PC-3 (cell line): ENCODE measurements around the gene SLC38A3. TPM values are rescaled to one million over a fixed set of nuclear protein-coding genes. Genes with fewer than 3 reads are reported as not detected.
A peak's percentile ranks its signal among the peaks of the same experiment; 100 is the strongest.

Experiments used
- ATAC-seq: fragments of 200-7000 bp; cut with Tn5 transposase; 2 replicates; pipeline ENCODE4 v1.9.1; 2020; ENCODE audit warnings: mild to moderate bottlenecking, moderate library complexity
- BruUV-seq: library from RNA; stranded (reverse); fragments of 400-500 nt; replicated peaks from 2 replicates; lab custom pipeline; 2021; lab: Mats Ljungman, UMichigan
- CTCF ChIA-PET: fragments of 300-600 bp; sonication (Branson Sonifier 250); formaldehyde crosslinking; loops from one replicate; lab custom pipeline; 2022; ENCODE audit warnings: antibody characterized with exemption; lab: Charles Lee
- POLR2A ChIA-PET: fragments of 300-600 bp; sonication (Branson Sonifier 250); formaldehyde crosslinking; loops from one replicate; lab custom pipeline; 2022; ENCODE audit warnings: antibody characterized with exemption; ENCODE audit not compliant: unreplicated experiment; lab: Charles Lee
- DNase-seq: peaks from one replicate; pipeline ENCODE4 v3.0.0-alpha.2; 2015
- H2AFZ ChIP-seq: fragments of 300-600 bp; sonication (generic); 2 replicates; pipeline ENCODE4 v1.6.0; 2016; ENCODE audit warnings: antibody characterized with exemption, low read length
- H3F3A ChIP-seq: fragments of 300-600 bp; sonication (generic); one replicate; pipeline ENCODE4 v1.6.0; 2017; ENCODE audit warnings: antibody characterized with exemption, low read length, control low read depth, mild to moderate bottlenecking; ENCODE audit not compliant: unreplicated experiment
- H3K27ac ChIP-seq: fragments of 300-600 bp; sonication (generic); 2 replicates; pipeline ENCODE4 v1.5.1; 2016; ENCODE audit warnings: mild to moderate bottlenecking, low read length
- H3K27me3 ChIP-seq: fragments of 300-600 bp; sonication (generic); 2 replicates; pipeline ENCODE4 v1.6.1; 2016; ENCODE audit warnings: low read length, mixed read lengths
- H3K36me3 ChIP-seq: fragments of 300-600 bp; sonication (generic); 2 replicates; pipeline ENCODE4 v1.6.1; 2016; ENCODE audit warnings: low read depth, mixed run types, low read length, mixed read lengths
- H3K4me1 ChIP-seq: fragments of 300-600 bp; sonication (generic); 2 replicates; pipeline ENCODE4 v1.5.1; 2016; ENCODE audit warnings: low read length; ENCODE audit not compliant: insufficient read depth
- H3K4me2 ChIP-seq: fragments of 300-600 bp; sonication (generic); 2 replicates; pipeline ENCODE4 v1.6.0; 2016; ENCODE audit warnings: low read length
- H3K4me3 ChIP-seq: fragments of 300-600 bp; sonication (generic); 2 replicates; pipeline ENCODE4 v1.5.1; 2016; ENCODE audit warnings: mild to moderate bottlenecking, low read length, mixed read lengths
- H3K79me2 ChIP-seq: fragments of 300-600 bp; sonication (generic); 2 replicates; pipeline ENCODE4 v1.6.1; 2017; ENCODE audit warnings: low read length, mixed read lengths
- H3K9ac ChIP-seq: fragments of 300-600 bp; sonication (generic); 2 replicates; pipeline ENCODE4 v1.6.0; 2016; ENCODE audit warnings: mild to moderate bottlenecking, low read length
- H3K9me2 ChIP-seq: fragments of 300-600 bp; sonication (generic); replicated peaks from 2 replicates; pipeline ENCODE4 v1.6.1; 2016; ENCODE audit warnings: mixed run types, low read length, mixed read lengths
- H3K9me3 ChIP-seq: fragments of 300-600 bp; sonication (generic); 2 replicates; pipeline ENCODE4 v1.6.1; 2016; ENCODE audit warnings: low read length, mixed read lengths
- H4K20me1 ChIP-seq: fragments of 300-600 bp; sonication (generic); 2 replicates; pipeline ENCODE4 v1.6.1; 2016; ENCODE audit warnings: low read length, mixed read lengths
- CTCF ChIP-seq: fragments of 300-600 bp; sonication (generic); conservative IDR thresholded peaks from 2 replicates; pipeline ENCODE4 v1.5.1; 2017; ENCODE audit warnings: antibody characterized with exemption, low read depth, mild to moderate bottlenecking, low read length
- EZH2 ChIP-seq: fragments of 300-600 bp; sonication (generic); IDR thresholded peaks from one replicate; pipeline ENCODE4 v1.6.1; 2017; ENCODE audit warnings: antibody characterized with exemption, mild to moderate bottlenecking, low read length; ENCODE audit not compliant: unreplicated experiment
- EZH2phosphoT487 ChIP-seq: fragments of 300-600 bp; sonication (generic); IDR thresholded peaks from 2 replicates; pipeline ENCODE4 v1.6.1; 2018; ENCODE audit warnings: mild to moderate bottlenecking, antibody characterized with exemption, low read length, borderline replicate concordance
- intact Hi-C: fragments of 100-400 bp; cut with micrococcal nuclease; formaldehyde crosslinking; loops from 2 replicates; pipeline ENCODE4 v1.9.0; 2023
- total RNA-seq: library from RNA; depleted of rRNA; stranded (reverse); fragments of >200 nt; gene quantifications from 2 replicates; pipeline ENCODE4 v1.2.3, GENCODE V29; 2014

SLC38A3 gene
- total RNA-seq, 1 experiment from 2014 or later, result 3.3 TPM

GRCh38 chr3:50211930-50212329 lies 6.9 kb downstream of the SLC38A3 start:
- Histone ChIP-seq H2AFZ (no peak overlapping the region), H3K4me2 (no peak overlapping the region), H3K4me3 (no peak overlapping the region), H3K9ac (no peak overlapping the region), H3K27ac (no peak overlapping the region), H3K9me2 (no peaks in the 10 kb centered on the region), H3F3A (no peaks in the 10 kb centered on the region), H3K36me3 (no peaks in the 10 kb centered on the region), H3K79me2 (no peaks in the 10 kb centered on the region), H3K27me3 (no peaks in the 10 kb centered on the region), H4K20me1 (no peaks in the 10 kb centered on the region), H3K4me1 (no peaks in the 10 kb centered on the region), H3K9me3 (no peaks in the 10 kb centered on the region)
- no TSS peak for BruUV-seq
- TF ChIP-seq EZH2phosphoT487, result no peak
- TF ChIP-seq EZH2, result no peak
- no peak for TF ChIP-seq CTCF
- ATAC-seq (no peak), DNase-seq (no peak)
- ChIA-PET CTCF (interaction anchor here (1.0 kb wide), 1 partner anchor 16 kb away, joined by 3 read pairs; no protein-coding TSS in a partner anchor), POLR2A (no interaction called here)
- intact Hi-C loops, result no loop called here

GRCh38 chr3:50212502-50212901 lies 7.4 kb downstream of the SLC38A3 start:
- Histone ChIP-seq H3K27ac (no peak overlapping the region), H3K9ac (no peak overlapping the region), H2AFZ (no peak overlapping the region), H3F3A (no peaks in the 10 kb centered on the region), H3K4me3 (no peak overlapping the region), H3K79me2 (no peaks in the 10 kb centered on the region), H3K9me3 (no peaks in the 10 kb centered on the region), H3K9me2 (no peaks in the 10 kb centered on the region), H3K4me1 (no peaks in the 10 kb centered on the region), H3K27me3 (no peaks in the 10 kb centered on the region), H3K4me2 (no peak overlapping the region), H3K36me3 (no peaks in the 10 kb centered on the region), H4K20me1 (no peaks in the 10 kb centered on the region)
- POLR2A ChIA-PET, result no interaction called here
- no TSS peak for BruUV-seq
- intact Hi-C loops, result no loop called here
- no peak for TF ChIP-seq EZH2
- TF ChIP-seq EZH2phosphoT487, result no peak
- no peak for TF ChIP-seq CTCF
- CTCF ChIA-PET, result no interaction called here
- ATAC-seq (peak; percentile 53), DNase-seq (no peak)

GRCh38 chr3:50212971-50213370 lies 7.9 kb downstream of the SLC38A3 start:
- ChIA-PET POLR2A (no interaction called here), CTCF (no interaction called here)
- no peaks in the 10 kb centered on the region for H3K79me2 ChIP-seq
- no peaks in the 10 kb centered on the region for H3K27me3 ChIP-seq
- H4K20me1 ChIP-seq, result no peaks in the 10 kb centered on the region
- no peaks in the 10 kb centered on the region for H3K9me2 ChIP-seq
- no peak overlapping the region for H3K4me3 ChIP-seq
- H3K4me2 ChIP-seq, result no peak overlapping the region
- intact Hi-C loops, result no loop called here
- ATAC-seq (no peak), DNase-seq (no peak)
- no peak for TF ChIP-seq EZH2phosphoT487
- no peak for TF ChIP-seq CTCF
- TF ChIP-seq EZH2, result no peak
- no peak overlapping the region for H3K27ac ChIP-seq
- no TSS peak for BruUV-seq
- no peak overlapping the region for H2AFZ ChIP-seq
- no peaks in the 10 kb centered on the region for H3K9me3 ChIP-seq
- H3K9ac ChIP-seq, result no peak overlapping the region
- H3K4me1 ChIP-seq, result no peaks in the 10 kb centered on the region
- H3K36me3 ChIP-seq, result no peaks in the 10 kb centered on the region
- no peaks in the 10 kb centered on the region for H3F3A ChIP-seq
